ENCODE data around the gene TTN.

TTN gene

DNA sequence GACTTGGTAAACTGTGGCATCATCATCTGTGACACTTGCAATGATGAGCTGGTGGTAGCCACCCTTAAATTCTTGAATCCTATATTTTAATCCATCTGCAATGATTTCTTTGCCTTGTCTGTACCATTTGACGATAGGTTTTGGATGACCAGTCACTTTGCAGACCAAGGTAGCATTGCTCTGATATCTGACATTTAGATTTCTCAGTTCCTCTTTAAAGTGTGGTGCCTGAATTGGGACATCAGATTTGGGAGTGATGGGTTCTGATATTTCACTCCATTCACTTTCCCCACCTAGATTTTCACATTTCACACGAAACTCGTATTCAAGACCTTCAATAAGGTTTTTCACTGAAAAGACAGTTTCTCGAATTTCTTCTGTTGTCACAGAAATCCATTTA lies 271.2 kb downstream of the TTN start:
- Histone ChIP-seq H3K36me3 (ENCODE audit: control insufficient read depth in 4 of 4, insufficient read depth in 4 of 4, low read length in 3 of 4) (peaks cover 15 to 82% (median 50%) of the 10 kb centered on the region in 4 experiments), H3K27ac (ENCODE audit: insufficient read depth in 1 of 2, low read depth in 1 of 2, low read length in 2 of 2, poor library complexity in 1 of 2, severe bottlenecking in 2 of 2) (no peak overlapping the region), H3K9me3 (ENCODE audit: control extremely low read depth in 1 of 5, control insufficient read depth in 4 of 5, insufficient read depth in 2 of 5, low read depth in 1 of 5, low read length in 4 of 5) (peaks cover 0 to 3% (median 0%) of the 10 kb centered on the region in 5 experiments), H3K4me1 (ENCODE audit: control extremely low read depth in 1 of 4, control insufficient read depth in 4 of 4, insufficient read depth in 4 of 4, low read length in 3 of 4) (peaks cover 0 to under 1% (median 0%) of the 10 kb centered on the region in 4 experiments), H3K4me3 (ENCODE audit: control insufficient read depth in 1 of 7, extremely low read depth in 1 of 7, insufficient read depth in 4 of 7, low read depth in 2 of 7, low read length in 6 of 7) (no peak overlapping the region), H3K27me3 (replicated peaks in 2 of 5; ENCODE audit: control insufficient read depth in 4 of 5, insufficient read depth in 5 of 5, low read length in 4 of 5) (no peaks in the 10 kb centered on the region)
- ChIA-PET CTCF (no interaction called here), POLR2A (no interaction called here)
- 91% methylated on average over 4 of the region's 4 CpGs for WGBS (ENCODE audit: insufficient coverage)
- DNase-seq = no peak

DNA sequence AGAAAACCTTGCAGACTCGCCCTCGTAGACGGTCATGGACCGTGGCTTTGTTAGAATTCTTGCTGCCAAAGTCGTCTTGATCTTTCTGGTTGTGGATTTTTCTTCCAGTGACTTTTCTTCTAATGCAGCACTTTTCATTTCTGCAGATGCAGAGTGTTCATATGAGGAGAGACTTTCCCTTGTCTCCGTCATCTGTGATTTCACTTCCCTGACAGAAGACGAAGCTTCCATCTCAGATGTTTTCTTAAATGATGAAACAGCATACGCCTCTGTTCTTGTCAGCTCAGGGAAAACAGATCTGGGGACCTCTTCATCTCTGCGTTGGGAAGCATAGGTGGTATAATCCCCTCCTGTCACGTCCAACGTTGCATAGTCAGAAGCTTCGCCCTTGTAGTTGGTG lies 276.1 kb downstream of the TTN start:
- H3K4me3 ChIP-seq (ENCODE audit: control insufficient read depth in 1 of 7, extremely low read depth in 1 of 7, insufficient read depth in 4 of 7, low read depth in 2 of 7, low read length in 6 of 7) = no peak overlapping the region
- H3K4me1 ChIP-seq (ENCODE audit: control extremely low read depth in 1 of 4, control insufficient read depth in 4 of 4, insufficient read depth in 4 of 4, low read length in 3 of 4) = peaks cover 0 to 13% (median 2%) of the 10 kb centered on the region in 4 experiments
- peaks cover 13 to 55% (median 25%) of the 10 kb centered on the region in 4 experiments for H3K36me3 ChIP-seq (ENCODE audit: control insufficient read depth in 4 of 4, insufficient read depth in 4 of 4, low read length in 3 of 4)
- CTCF ChIA-PET = no interaction called here
- H3K27me3 ChIP-seq (replicated peaks in 2 of 5; ENCODE audit: control insufficient read depth in 4 of 5, insufficient read depth in 5 of 5, low read length in 4 of 5) = no peaks in the 10 kb centered on the region
- H3K9me3 ChIP-seq (ENCODE audit: control extremely low read depth in 1 of 5, control insufficient read depth in 4 of 5, insufficient read depth in 2 of 5, low read depth in 1 of 5, low read length in 4 of 5) = no peaks in the 10 kb centered on the region
- H3K27ac ChIP-seq (ENCODE audit: insufficient read depth in 1 of 2, low read depth in 1 of 2, low read length in 2 of 2, poor library complexity in 1 of 2, severe bottlenecking in 2 of 2) = no peak overlapping the region
- WGBS (ENCODE audit: insufficient coverage) = 93% methylated on average over 12 of the region's 12 CpGs
- DNase-seq = no peak
- POLR2A ChIA-PET = no interaction called here

GRCh38 chr2:178530625-178531142 lies 276.5 kb downstream of the TTN start:
- Histone ChIP-seq H3K9me3 (ENCODE audit: control extremely low read depth in 1 of 5, control insufficient read depth in 4 of 5, insufficient read depth in 2 of 5, low read depth in 1 of 5, low read length in 4 of 5) (no peaks in the 10 kb centered on the region), H3K27ac (ENCODE audit: insufficient read depth in 1 of 2, low read depth in 1 of 2, low read length in 2 of 2, poor library complexity in 1 of 2, severe bottlenecking in 2 of 2) (no peak overlapping the region), H3K4me3 (ENCODE audit: control insufficient read depth in 1 of 7, extremely low read depth in 1 of 7, insufficient read depth in 4 of 7, low read depth in 2 of 7, low read length in 6 of 7) (no peak overlapping the region), H3K4me1 (ENCODE audit: control extremely low read depth in 1 of 4, control insufficient read depth in 4 of 4, insufficient read depth in 4 of 4, low read length in 3 of 4) (peaks cover 0 to 13% (median 2%) of the 10 kb centered on the region in 4 experiments), H3K27me3 (replicated peaks in 2 of 5; ENCODE audit: control insufficient read depth in 4 of 5, insufficient read depth in 5 of 5, low read length in 4 of 5) (no peaks in the 10 kb centered on the region), H3K36me3 (ENCODE audit: control insufficient read depth in 4 of 4, insufficient read depth in 4 of 4, low read length in 3 of 4) (peaks cover 13 to 51% (median 23%) of the 10 kb centered on the region in 4 experiments)
- peak in 2 of 3 donors; percentile 15 to 24 for DNase-seq
- CTCF ChIA-PET = no interaction called here
- WGBS (ENCODE audit: insufficient coverage) = 96% methylated on average over 7 of the region's 8 CpGs
- POLR2A ChIA-PET = no interaction called here

DNA sequence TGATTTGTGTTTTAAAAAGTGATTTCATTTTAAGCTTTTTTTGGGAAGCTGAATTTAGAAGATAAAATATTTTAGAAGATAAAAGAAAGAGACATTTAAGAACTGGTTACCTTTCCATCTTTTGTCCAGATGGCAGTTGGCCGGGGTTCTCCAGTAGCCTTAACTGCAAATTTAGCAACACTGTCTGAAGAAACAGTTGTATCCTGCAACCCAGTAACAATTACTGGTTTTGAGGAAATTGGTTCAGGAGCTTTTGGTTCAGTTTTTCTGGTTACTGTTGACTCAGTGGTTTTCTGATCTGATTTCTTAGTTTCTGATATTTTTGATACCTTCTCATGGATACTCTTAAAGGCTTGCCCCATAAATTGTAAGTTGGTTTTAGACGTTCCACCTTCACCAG lies 277.1 kb downstream of the TTN start:
- ChIA-PET CTCF (no interaction called here), POLR2A (no interaction called here)
- DNase-seq = no peak
- H3K27me3 ChIP-seq (replicated peaks in 2 of 5; ENCODE audit: control insufficient read depth in 4 of 5, insufficient read depth in 5 of 5, low read length in 4 of 5) = no peaks in the 10 kb centered on the region
- WGBS (ENCODE audit: insufficient coverage) = 100% methylated on average over 1 of the region's 2 CpGs
- H3K4me3 ChIP-seq (ENCODE audit: control insufficient read depth in 1 of 7, extremely low read depth in 1 of 7, insufficient read depth in 4 of 7, low read depth in 2 of 7, low read length in 6 of 7) = no peak overlapping the region
- H3K9me3 ChIP-seq (ENCODE audit: control extremely low read depth in 1 of 5, control insufficient read depth in 4 of 5, insufficient read depth in 2 of 5, low read depth in 1 of 5, low read length in 4 of 5) = no peaks in the 10 kb centered on the region
- peaks cover 0 to 13% (median 2%) of the 10 kb centered on the region in 4 experiments for H3K4me1 ChIP-seq (ENCODE audit: control extremely low read depth in 1 of 4, control insufficient read depth in 4 of 4, insufficient read depth in 4 of 4, low read length in 3 of 4)
- H3K36me3 ChIP-seq (ENCODE audit: control insufficient read depth in 4 of 4, insufficient read depth in 4 of 4, low read length in 3 of 4) = peaks cover 13 to 46% (median 23%) of the 10 kb centered on the region in 4 experiments
- no peak overlapping the region for H3K27ac ChIP-seq (ENCODE audit: insufficient read depth in 1 of 2, low read depth in 1 of 2, low read length in 2 of 2, poor library complexity in 1 of 2, severe bottlenecking in 2 of 2)

DNA sequence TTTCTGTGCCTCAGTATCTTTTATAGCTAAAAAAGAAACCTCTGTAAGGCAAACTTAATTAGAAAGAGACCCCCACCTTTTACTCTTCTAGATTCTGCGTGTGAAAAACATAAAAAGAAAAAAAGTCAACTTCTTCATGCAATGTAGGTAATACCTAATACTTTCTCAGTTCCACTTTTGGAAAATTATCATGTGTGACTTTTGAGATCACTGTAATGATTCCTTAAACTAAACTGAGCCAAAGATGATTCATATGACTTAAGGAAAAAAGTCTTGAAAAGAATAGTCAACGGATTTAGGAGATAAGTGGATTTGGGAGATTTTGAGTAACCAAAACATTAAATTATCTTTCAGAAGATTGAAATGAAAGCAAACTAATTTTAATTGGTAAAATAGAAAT lies 278.0 kb downstream of the TTN start:
- Histone ChIP-seq H3K9me3 (ENCODE audit: control extremely low read depth in 1 of 5, control insufficient read depth in 4 of 5, insufficient read depth in 2 of 5, low read depth in 1 of 5, low read length in 4 of 5) (no peaks in the 10 kb centered on the region), H3K4me1 (ENCODE audit: control extremely low read depth in 1 of 4, control insufficient read depth in 4 of 4, insufficient read depth in 4 of 4, low read length in 3 of 4) (peaks cover 0 to 17% (median 5%) of the 10 kb centered on the region in 4 experiments), H3K36me3 (ENCODE audit: control insufficient read depth in 4 of 4, insufficient read depth in 4 of 4, low read length in 3 of 4) (peaks cover 10 to 38% (median 20%) of the 10 kb centered on the region in 4 experiments), H3K4me3 (ENCODE audit: control insufficient read depth in 1 of 7, extremely low read depth in 1 of 7, insufficient read depth in 4 of 7, low read depth in 2 of 7, low read length in 6 of 7) (no peak overlapping the region), H3K27ac (ENCODE audit: insufficient read depth in 1 of 2, low read depth in 1 of 2, low read length in 2 of 2, poor library complexity in 1 of 2, severe bottlenecking in 2 of 2) (no peak overlapping the region), H3K27me3 (replicated peaks in 2 of 5; ENCODE audit: control insufficient read depth in 4 of 5, insufficient read depth in 5 of 5, low read length in 4 of 5) (no peaks in the 10 kb centered on the region)
- no CpG with 5 or more reads among the region's 2 CpGs for WGBS (ENCODE audit: insufficient coverage)
- ChIA-PET POLR2A (no interaction called here), CTCF (interaction anchor here (2.0 kb wide), 1 partner anchor 11 kb away, joined by 6 read pairs; no protein-coding TSS in a partner anchor)
- no peak for DNase-seq

DNA sequence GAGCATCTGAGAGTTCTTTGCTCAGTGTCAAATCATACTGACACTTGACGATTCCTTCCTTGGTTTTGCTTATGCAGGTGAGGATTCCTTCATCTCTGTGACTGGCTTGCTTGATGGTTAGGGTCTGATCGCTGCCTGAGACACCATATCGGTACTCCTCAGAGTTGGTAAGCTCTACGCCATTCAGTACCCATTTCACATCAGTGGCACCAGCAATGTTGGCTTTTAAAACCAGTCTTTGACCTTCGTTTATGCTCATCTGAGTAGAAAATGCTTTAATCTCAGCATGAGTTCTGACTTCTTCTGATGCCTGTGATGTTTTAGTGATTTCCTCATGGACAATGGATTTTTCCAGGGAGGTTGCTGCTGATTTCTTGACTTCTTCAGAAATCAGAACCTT lies 278.6 kb downstream of the TTN start:
- no peak for DNase-seq
- H3K4me1 ChIP-seq (ENCODE audit: control extremely low read depth in 1 of 4, control insufficient read depth in 4 of 4, insufficient read depth in 4 of 4, low read length in 3 of 4) = peaks cover 4 to 22% (median 8%) of the 10 kb centered on the region in 4 experiments
- ChIA-PET CTCF (interaction anchor here (2.0 kb wide), 1 partner anchor 10 kb away, joined by 6 read pairs; no protein-coding TSS in a partner anchor), POLR2A (no interaction called here)
- no peaks in the 10 kb centered on the region for H3K27me3 ChIP-seq (replicated peaks in 2 of 5; ENCODE audit: control insufficient read depth in 4 of 5, insufficient read depth in 5 of 5, low read length in 4 of 5)
- H3K9me3 ChIP-seq (ENCODE audit: control extremely low read depth in 1 of 5, control insufficient read depth in 4 of 5, insufficient read depth in 2 of 5, low read depth in 1 of 5, low read length in 4 of 5) = no peaks in the 10 kb centered on the region
- H3K36me3 ChIP-seq (ENCODE audit: control insufficient read depth in 4 of 4, insufficient read depth in 4 of 4, low read length in 3 of 4) = peaks cover 9 to 33% (median 18%) of the 10 kb centered on the region in 4 experiments
- 98% methylated on average over 5 of the region's 5 CpGs for WGBS (ENCODE audit: insufficient coverage)
- H3K27ac ChIP-seq (ENCODE audit: insufficient read depth in 1 of 2, low read depth in 1 of 2, low read length in 2 of 2, poor library complexity in 1 of 2, severe bottlenecking in 2 of 2) = no peak overlapping the region
- H3K4me3 ChIP-seq (ENCODE audit: control insufficient read depth in 1 of 7, extremely low read depth in 1 of 7, insufficient read depth in 4 of 7, low read depth in 2 of 7, low read length in 6 of 7) = no peak overlapping the region

DNA sequence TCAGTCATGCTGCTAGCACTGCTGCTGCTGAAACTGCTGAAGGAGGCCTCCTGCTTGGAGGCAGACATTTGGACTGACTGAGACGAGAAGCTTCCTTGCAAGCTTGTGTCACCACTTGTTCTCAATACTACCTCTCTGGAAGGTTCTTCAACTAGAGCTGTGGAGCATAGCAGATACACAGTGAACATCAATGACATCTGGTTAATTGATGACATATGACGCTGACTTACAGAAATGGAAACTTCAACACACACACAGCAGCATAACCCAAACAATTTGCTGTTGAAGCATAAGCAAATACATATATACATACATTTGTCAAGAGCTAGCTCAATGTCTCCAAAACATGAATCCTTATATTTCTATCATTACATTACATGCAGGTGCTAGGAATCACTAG lies 279.6 kb downstream of the TTN start:
- WGBS (ENCODE audit: insufficient coverage) = 100% methylated on average over 2 of the region's 2 CpGs
- POLR2A ChIA-PET = no interaction called here
- no peak overlapping the region for H3K27ac ChIP-seq (ENCODE audit: insufficient read depth in 1 of 2, low read depth in 1 of 2, low read length in 2 of 2, poor library complexity in 1 of 2, severe bottlenecking in 2 of 2)
- H3K27me3 ChIP-seq (replicated peaks in 2 of 5; ENCODE audit: control insufficient read depth in 4 of 5, insufficient read depth in 5 of 5, low read length in 4 of 5) = no peaks in the 10 kb centered on the region
- CTCF ChIA-PET = interaction anchor here (0.9 to 2.0 kb wide), 2 partner anchors 9 to 10 kb away, joined by 3 to 6 read pairs; no protein-coding TSS in a partner anchor
- H3K4me3 ChIP-seq (ENCODE audit: control insufficient read depth in 1 of 7, extremely low read depth in 1 of 7, insufficient read depth in 4 of 7, low read depth in 2 of 7, low read length in 6 of 7) = no peak overlapping the region
- H3K36me3 ChIP-seq (ENCODE audit: control insufficient read depth in 4 of 4, insufficient read depth in 4 of 4, low read length in 3 of 4) = peaks cover 4 to 22% (median 12%) of the 10 kb centered on the region in 4 experiments
- no peak for DNase-seq
- no peaks in the 10 kb centered on the region for H3K9me3 ChIP-seq (ENCODE audit: control extremely low read depth in 1 of 5, control insufficient read depth in 4 of 5, insufficient read depth in 2 of 5, low read depth in 1 of 5, low read length in 4 of 5)
- peaks cover 6 to 25% (median 11%) of the 10 kb centered on the region in 4 experiments for H3K4me1 ChIP-seq (ENCODE audit: control extremely low read depth in 1 of 4, control insufficient read depth in 4 of 4, insufficient read depth in 4 of 4, low read length in 3 of 4)
